Loucy (cell line): ENCODE results near the gene ZSWIM8.
A peak's percentile ranks its signal among the peaks of the same experiment; 100 is the strongest.

Source experiments
- H2AFZ ChIP-seq: fragments of 200-600 bp; sonication (generic); 2 replicates; pipeline ENCODE4 v1.6.0; 2016; ENCODE audit warnings: antibody characterized with exemption, mild to moderate bottlenecking, low read length, moderate library complexity
- H3F3A ChIP-seq: fragments of 200-600 bp; 2 replicates; pipeline ENCODE4 v1.6.0; 2016; ENCODE audit warnings: antibody characterized with exemption, low read depth, mild to moderate bottlenecking
- H3K27me3 ChIP-seq: fragments of 200-600 bp; sonication (generic); 2 replicates; pipeline ENCODE4 v1.6.1; 2014; ENCODE audit warnings: low read length, mild to moderate bottlenecking; ENCODE audit not compliant: insufficient read depth, poor library complexity, severe bottlenecking
- H3K36me3 ChIP-seq: fragments of 200-600 bp; sonication (generic); 2 replicates; pipeline ENCODE4 v1.6.1; 2016; ENCODE audit warnings: low read length; ENCODE audit not compliant: insufficient read depth
- H3K4me1 ChIP-seq: fragments of 200-600 bp; sonication (generic); 2 replicates; pipeline ENCODE4 v1.5.1; 2014; ENCODE audit warnings: low read length, mild to moderate bottlenecking; ENCODE audit not compliant: insufficient read depth, poor library complexity, severe bottlenecking
- H3K4me2 ChIP-seq: fragments of 200-600 bp; sonication (generic); 2 replicates; pipeline ENCODE4 v1.6.0; 2014; ENCODE audit warnings: antibody characterized with exemption, low read length, low read depth, mild to moderate bottlenecking; ENCODE audit not compliant: poor library complexity, severe bottlenecking
- H3K4me3 ChIP-seq: fragments of 200-600 bp; sonication (generic); 2 replicates; pipeline ENCODE4 v1.5.1; 2014; ENCODE audit warnings: low read length, mild to moderate bottlenecking, mixed read lengths; ENCODE audit not compliant: poor library complexity, severe bottlenecking
- H3K79me2 ChIP-seq: fragments of 200-600 bp; sonication (generic); 2 replicates; pipeline ENCODE4 v1.6.1; 2014; ENCODE audit warnings: low read length; ENCODE audit not compliant: insufficient read depth
- H3K9ac ChIP-seq: fragments of 200-600 bp; sonication (generic); 2 replicates; pipeline ENCODE4 v1.6.0; 2014; ENCODE audit warnings: mild to moderate bottlenecking, low read depth, low read length, moderate library complexity; ENCODE audit not compliant: poor library complexity, severe bottlenecking
- H3K9me2 ChIP-seq: fragments of 200-600 bp; sonication (generic); replicated peaks from 2 replicates; pipeline ENCODE4 v1.6.1; 2016; ENCODE audit warnings: low read depth, low read length, mixed read lengths
- H3K9me3 ChIP-seq: fragments of 200-600 bp; sonication (generic); 2 replicates; pipeline ENCODE4 v1.6.1; 2014; ENCODE audit warnings: mild to moderate bottlenecking, antibody characterized with exemption, low read length, low read depth; ENCODE audit not compliant: insufficient read depth
- H4K20me1 ChIP-seq: fragments of 200-600 bp; sonication (generic); 2 replicates; pipeline ENCODE4 v1.6.0; 2014; ENCODE audit warnings: antibody characterized with exemption, low read length, mild to moderate bottlenecking; ENCODE audit not compliant: insufficient read depth, poor library complexity, severe bottlenecking
- EZH2phosphoT487 ChIP-seq: fragments of 200-600 bp; IDR thresholded peaks from 2 replicates; pipeline ENCODE4 v1.6.1; 2018; ENCODE audit warnings: antibody characterized with exemption, mild to moderate bottlenecking, moderate library complexity, borderline replicate concordance
- TF ChIP-seq, protein P1 (sequence below): fragments of 200-600 bp; sonication (generic); conservative IDR thresholded peaks from 2 replicates; pipeline ENCODE4 v1.5.1; 2014; ENCODE audit warnings: mild to moderate bottlenecking, antibody characterized with exemption, low read length

ZSWIM8 gene

DNA sequence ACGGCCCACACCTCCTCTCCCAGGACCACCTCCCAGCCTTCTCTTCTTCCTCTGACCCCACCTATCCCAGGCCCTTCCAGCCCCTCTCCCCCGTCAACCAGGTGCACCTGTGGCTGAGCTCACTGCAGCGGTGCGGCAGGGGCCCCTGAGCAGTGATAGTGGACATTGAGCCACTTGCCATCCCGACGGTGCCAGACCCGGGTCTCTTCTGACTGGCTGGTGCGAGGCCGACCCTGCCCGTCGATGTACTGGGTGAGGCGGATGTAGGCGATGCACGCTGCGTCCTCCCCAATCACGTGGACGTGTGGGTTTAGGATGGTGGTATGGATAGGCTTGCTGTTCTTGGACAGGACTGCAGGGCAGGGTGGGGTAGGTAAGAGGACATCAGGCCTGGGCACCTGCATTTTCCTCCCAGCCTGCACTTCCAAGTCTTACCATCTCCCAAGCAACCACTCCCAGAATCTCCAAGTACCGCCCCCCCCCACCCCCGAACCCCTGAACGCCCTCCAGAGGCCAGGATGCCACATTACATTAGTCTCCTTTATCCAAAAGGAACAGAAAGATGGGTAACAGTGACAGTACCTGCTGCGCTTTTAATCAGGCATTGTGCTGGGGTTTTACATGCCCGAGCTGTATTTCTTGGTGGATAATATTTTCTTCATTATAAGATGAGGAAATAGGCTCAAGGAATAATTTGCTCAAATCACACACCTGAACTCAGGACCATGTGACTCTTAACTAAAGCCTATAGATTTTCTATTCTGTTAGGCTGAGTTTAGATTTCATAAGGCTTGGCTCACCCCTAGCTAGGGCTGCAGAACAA lies 29.7 kb downstream of the ZSWIM8 start:
- Histone ChIP-seq H3K9me3 (no peaks in the 10 kb centered on the region), H3K4me2 (no peak overlapping the region), H3F3A (peaks cover 12% of the 10 kb centered on the region; the same call in 1 of the 2 replicates)

DNA sequence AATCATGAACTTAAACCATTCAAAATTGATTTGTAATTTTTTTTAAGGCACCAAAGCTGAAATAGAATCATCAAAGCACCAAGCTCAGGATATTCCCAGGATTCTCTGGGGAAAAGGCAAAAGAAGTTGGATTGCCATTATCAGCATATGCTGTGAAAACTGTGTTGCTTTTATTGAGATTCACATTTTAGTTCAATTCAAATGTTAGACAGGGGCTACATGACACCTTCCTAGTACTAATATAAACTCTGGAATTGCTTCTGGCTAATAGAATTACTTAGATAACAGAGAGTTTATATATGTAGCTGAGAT lies 30.3 kb downstream of the ZSWIM8 start:
- H3K9me2 ChIP-seq = no peaks in the 10 kb centered on the region
- peaks cover 51% of the 10 kb centered on the region; the same call in 1 of the 2 replicates for H3K36me3 ChIP-seq
- peaks cover 1% of the 10 kb centered on the region for H3K4me1 ChIP-seq
- H3F3A ChIP-seq = peaks cover 12% of the 10 kb centered on the region; the same call in 1 of the 2 replicates
- H3K9ac ChIP-seq = no peak overlapping the region
- no peaks in the 10 kb centered on the region for H3K9me3 ChIP-seq
- peaks cover 2% of the 10 kb centered on the region for H4K20me1 ChIP-seq
- H3K27me3 ChIP-seq = no peaks in the 10 kb centered on the region
- no peak overlapping the region for H3K4me2 ChIP-seq
- H3K4me3 ChIP-seq = no peak overlapping the region
- H3K79me2 ChIP-seq = peaks cover 3% of the 10 kb centered on the region; the same call in 1 of the 2 replicates
- TF ChIP-seq EZH2phosphoT487 = no peak
- TF ChIP-seq, protein P1, sequence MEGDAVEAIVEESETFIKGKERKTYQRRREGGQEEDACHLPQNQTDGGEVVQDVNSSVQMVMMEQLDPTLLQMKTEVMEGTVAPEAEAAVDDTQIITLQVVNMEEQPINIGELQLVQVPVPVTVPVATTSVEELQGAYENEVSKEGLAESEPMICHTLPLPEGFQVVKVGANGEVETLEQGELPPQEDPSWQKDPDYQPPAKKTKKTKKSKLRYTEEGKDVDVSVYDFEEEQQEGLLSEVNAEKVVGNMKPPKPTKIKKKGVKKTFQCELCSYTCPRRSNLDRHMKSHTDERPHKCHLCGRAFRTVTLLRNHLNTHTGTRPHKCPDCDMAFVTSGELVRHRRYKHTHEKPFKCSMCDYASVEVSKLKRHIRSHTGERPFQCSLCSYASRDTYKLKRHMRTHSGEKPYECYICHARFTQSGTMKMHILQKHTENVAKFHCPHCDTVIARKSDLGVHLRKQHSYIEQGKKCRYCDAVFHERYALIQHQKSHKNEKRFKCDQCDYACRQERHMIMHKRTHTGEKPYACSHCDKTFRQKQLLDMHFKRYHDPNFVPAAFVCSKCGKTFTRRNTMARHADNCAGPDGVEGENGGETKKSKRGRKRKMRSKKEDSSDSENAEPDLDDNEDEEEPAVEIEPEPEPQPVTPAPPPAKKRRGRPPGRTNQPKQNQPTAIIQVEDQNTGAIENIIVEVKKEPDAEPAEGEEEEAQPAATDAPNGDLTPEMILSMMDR = no peak
- no peak overlapping the region for H2AFZ ChIP-seq

More for the DNA sequence above, 29.7 kb downstream of the ZSWIM8 start:
- H3K9me2 ChIP-seq = no peaks in the 10 kb centered on the region
- H3K36me3 ChIP-seq = peaks cover 51% of the 10 kb centered on the region; the same call in 1 of the 2 replicates
- H2AFZ ChIP-seq = no peak overlapping the region
- H3K79me2 ChIP-seq = peaks cover 7% of the 10 kb centered on the region; the same call in 1 of the 2 replicates
- no peak overlapping the region for H3K4me3 ChIP-seq
- H3K4me1 ChIP-seq = peaks cover 5% of the 10 kb centered on the region
- H4K20me1 ChIP-seq = peaks cover 6% of the 10 kb centered on the region
- H3K9ac ChIP-seq = no peak overlapping the region
- TF ChIP-seq EZH2phosphoT487 = no peak
- TF ChIP-seq, protein P1 = peak; percentile 49
- H3K27me3 ChIP-seq = no peaks in the 10 kb centered on the region

DNA sequence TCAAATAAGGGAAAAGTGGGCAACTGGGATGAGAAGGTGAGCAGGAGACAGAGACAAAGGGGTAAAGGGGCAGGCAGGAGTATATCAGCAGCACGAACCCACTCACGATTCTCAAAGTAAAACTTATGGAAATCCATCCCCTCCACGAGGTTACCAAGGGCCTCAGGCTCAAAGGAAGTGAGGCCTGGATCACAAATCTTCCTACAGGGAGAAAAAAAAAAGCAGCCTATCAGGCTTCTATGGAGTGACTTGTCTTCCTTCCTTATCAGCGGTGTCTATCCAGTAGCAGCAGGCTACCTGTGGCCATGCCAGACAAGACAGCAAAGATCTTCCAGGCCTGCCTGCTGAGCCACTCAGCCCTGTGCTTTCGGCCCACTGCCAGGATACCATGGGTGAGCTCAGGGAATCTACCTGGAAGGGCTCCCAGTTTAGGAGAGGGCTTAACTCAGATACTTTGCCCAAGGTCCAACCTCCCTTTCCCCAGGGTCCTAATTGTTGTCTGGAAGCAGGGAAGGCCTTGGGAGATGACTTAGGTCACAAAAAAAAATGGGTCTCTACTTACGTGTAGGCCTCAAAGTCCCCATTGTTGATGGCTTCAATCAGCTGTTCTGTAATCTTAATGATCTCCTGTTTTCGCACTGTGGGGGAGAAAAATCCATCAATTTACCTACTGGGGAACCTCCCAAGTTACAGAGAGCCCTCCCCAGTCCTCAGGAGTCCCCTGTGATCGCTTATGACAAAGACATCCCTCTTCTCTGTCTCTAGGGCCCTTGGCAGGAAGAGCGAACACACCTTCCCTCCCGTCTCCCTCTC lies 31.7 kb downstream of the ZSWIM8 start:
- Histone ChIP-seq H3K4me1 (no peaks in the 10 kb centered on the region), H3K9me3 (no peaks in the 10 kb centered on the region), H3K9ac (no peak overlapping the region), H3K79me2 (no peaks in the 10 kb centered on the region), H3K9me2 (no peaks in the 10 kb centered on the region), H4K20me1 (no peaks in the 10 kb centered on the region), H3K4me3 (no peak overlapping the region), H3F3A (peaks cover 12% of the 10 kb centered on the region; the same call in 1 of the 2 replicates), H2AFZ (no peak overlapping the region), H3K27me3 (no peaks in the 10 kb centered on the region), H3K36me3 (peaks cover 63% of the 10 kb centered on the region; the same call in 1 of the 2 replicates), H3K4me2 (no peak overlapping the region)
- no peak for TF ChIP-seq EZH2phosphoT487
- TF ChIP-seq, protein P1 = no peak
